Tibial nerve (tissue), 4 donors: ENCODE results near the gene RAPH1.
"Not testable (repeated sequence)": the region's sequence is repeated elsewhere in the genome, so short reads cannot be mapped to it uniquely, and the experiment has no call there.

Experiments
- CTCF ChIP-seq, 5 experiments: fragments of 200-600 bp in 3 of 5; fragments of 450-650 bp in 2 of 5; sonication (generic) in 3 of 5; IDR thresholded peaks; one replicate each; pipeline ENCODE4 v1.5.1; 2016 to 2019; ENCODE audit warnings: antibody characterized with exemption in 5 of 5, mild to moderate bottlenecking in 3 of 5, moderate library complexity in 2 of 5
- EP300 ChIP-seq, 2 donors: sonication (generic); formaldehyde crosslinking; IDR thresholded peaks; one replicate each; pipeline ENCODE4 v1.6.1; 2017; ENCODE audit warnings: antibody characterized with exemption in 2 of 2, mild to moderate bottlenecking in 1 of 2
- POLR2A ChIP-seq, 2 donors: fragments of 450-650 bp; IDR thresholded peaks; one replicate each; pipeline ENCODE4 v1.6.1; 2017; ENCODE audit warnings: antibody characterized with exemption in 2 of 2, mild to moderate bottlenecking in 2 of 2, moderate library complexity in 2 of 2

GRCh38 chr2:203536586-203536951 lies 1.5 kb upstream of the RAPH1 start:
- not testable (repeated sequence) for TF ChIP-seq CTCF, POLR2A, EP300 (IDR thresholded peaks at IDR 0.05)
